GM23248 (cell line): ENCODE results near the gene PRSS3. TPM values are rescaled to one million over a fixed set of nuclear protein-coding genes. Genes with fewer than 3 reads are reported as not detected.
A peak's percentile ranks its signal among the peaks of the same experiment; 100 is the strongest.
"Not testable (repeated sequence)": the region's sequence is repeated elsewhere in the genome, so short reads cannot be mapped to it uniquely, and the experiment has no call there.

Experiments
- DNase-seq: peaks from one replicate; pipeline ENCODE4 v3.0.0-alpha.2; 2015
- H2AFZ ChIP-seq: fragments of 200-600 bp; sonication (generic); 2 replicates; pipeline ENCODE4 v1.6.1; 2016; ENCODE audit warnings: antibody characterized with exemption
- H3F3A ChIP-seq: fragments of 200-600 bp; sonication (generic); 2 replicates; pipeline ENCODE4 v1.6.1; 2016; ENCODE audit warnings: mild to moderate bottlenecking, antibody characterized with exemption, mixed run types; ENCODE audit not compliant: insufficient read depth
- H3K27ac ChIP-seq: fragments of 200-600 bp; sonication (generic); 2 replicates; pipeline ENCODE4 v1.5.1; 2016; ENCODE audit warnings: mild to moderate bottlenecking
- H3K27me3 ChIP-seq: fragments of 200-600 bp; sonication (generic); replicated peaks from 2 replicates; pipeline ENCODE4 v1.6.1; 2016; ENCODE audit warnings: mild to moderate bottlenecking; ENCODE audit not compliant: insufficient read depth
- H3K36me3 ChIP-seq: fragments of 200-600 bp; sonication (generic); 2 replicates; pipeline ENCODE4 v1.6.1; 2016; ENCODE audit warnings: low read depth, mild to moderate bottlenecking
- H3K4me1 ChIP-seq: fragments of 200-600 bp; sonication (generic); 2 replicates; pipeline ENCODE4 v1.6.1; 2016; ENCODE audit warnings: mild to moderate bottlenecking; ENCODE audit not compliant: insufficient read depth
- H3K4me2 ChIP-seq: fragments of 200-600 bp; sonication (generic); one replicate; pipeline ENCODE4 v1.6.1; 2016; ENCODE audit warnings: mild to moderate bottlenecking; ENCODE audit not compliant: unreplicated experiment
- H3K4me3 ChIP-seq: fragments of 200-600 bp; sonication (generic); 2 replicates; pipeline ENCODE4 v1.5.1; 2016; ENCODE audit warnings: mild to moderate bottlenecking
- H3K79me2 ChIP-seq: fragments of 200-600 bp; sonication (generic); 2 replicates; pipeline ENCODE4 v1.6.1; 2016; ENCODE audit warnings: mild to moderate bottlenecking; ENCODE audit not compliant: insufficient read depth
- H3K9ac ChIP-seq: fragments of 200-600 bp; sonication (generic); 2 replicates; pipeline ENCODE4 v1.6.1; 2016; ENCODE audit warnings: mild to moderate bottlenecking
- H3K9me2 ChIP-seq: fragments of 200-600 bp; sonication (generic); 2 replicates; pipeline ENCODE4 v1.6.1; 2016; ENCODE audit warnings: mixed run types, mild to moderate bottlenecking, moderate library complexity; ENCODE audit not compliant: insufficient read depth
- H3K9me3 ChIP-seq: fragments of 200-600 bp; sonication (generic); one replicate; pipeline ENCODE4 v1.6.1; 2017; ENCODE audit warnings: low read depth
- H4K20me1 ChIP-seq: fragments of 200-600 bp; sonication (generic); 2 replicates; pipeline ENCODE4 v1.6.0; 2016; ENCODE audit not compliant: insufficient read depth
- EZH2 ChIP-seq: fragments of 200-600 bp; sonication (generic); IDR thresholded peaks from 2 replicates; pipeline ENCODE4 v1.6.1; 2018; ENCODE audit warnings: antibody characterized with exemption, mild to moderate bottlenecking; ENCODE audit not compliant: insufficient read depth, poor library complexity, severe bottlenecking
- EZH2phosphoT487 ChIP-seq: fragments of 200-600 bp; sonication (generic); IDR thresholded peaks from 2 replicates; pipeline ENCODE4 v1.6.1; 2018; ENCODE audit warnings: antibody characterized with exemption, moderate library complexity, mild to moderate bottlenecking, low read depth; ENCODE audit not compliant: insufficient read depth
- WGBS, 2 experiments: methylation state at CpG; one replicate each; pipeline ENCODE4 v1.1.6; 2015 to 2017; ENCODE audit warnings: low lambda C conversion rate in 2 of 2, low coverage in 1 of 2; ENCODE audit errors: missing lambda C conversion rate in 2 of 2; 5-methylcytosine and 5-hydroxymethylcytosine counted together
- in situ Hi-C: fragments of 300-500 bp; cut with MboI; formaldehyde crosslinking; loops from 2 replicates; pipeline ENCODE4 v1.15.0; 2020
- polyA plus RNA-seq: library from polyadenylated mRNA; unstranded; fragments of >200 nt; fragmentation: Nextera tagmentation; extraction: Ambion mirVana; gene quantifications from 2 replicates; pipeline ENCODE4 v1.2.1, GENCODE V29; 2016
- total RNA-seq: library from RNA; depleted of rRNA; stranded (reverse); fragments of >200 nt; shearing (Covaris generic); gene quantifications from 2 replicates; pipeline ENCODE4 v1.2.3, GENCODE V29; 2014

The PRSS3 gene
- total and polyA plus RNA-seq, 2 experiments from 2014 or later, result 15.1 to 48.2 TPM

GRCh38 chr9:33818847-33819500 is 23.6 kb downstream of the PRSS3 start:
- DNase-seq, result peak; percentile 84
- H4K20me1 ChIP-seq, result peaks cover 6% of the 10 kb centered on the region; the same call in 1 of the 2 replicates
- peak overlapping the region; percentile 95 for H3K27ac ChIP-seq
- peak overlapping the region; percentile 99 for H3K9ac ChIP-seq
- in situ Hi-C loops, result no loop called here
- H3K9me2 ChIP-seq, result no peaks in the 10 kb centered on the region
- H3K27me3 ChIP-seq, result no peaks in the 10 kb centered on the region
- WGBS, 2 experiments, result 24 to 25% methylated on average over 4 of the region's 4 CpGs
- peak overlapping the region; percentile 87 for H3K4me3 ChIP-seq
- H3F3A ChIP-seq, result peaks cover 45% of the 10 kb centered on the region
- H3K9me3 ChIP-seq, result no peaks in the 10 kb centered on the region
- peaks cover 36% of the 10 kb centered on the region for H3K4me1 ChIP-seq
- H3K79me2 ChIP-seq, result peaks cover 58% of the 10 kb centered on the region
- 0 out of 2 replicates have a peak, but pooled peaks cover 4% of the 10 kb centered on the region for H3K36me3 ChIP-seq
- H3K4me2 ChIP-seq, result peak overlapping the region; percentile 96
- 0 out of 2 replicates have a peak overlapping the region, but pooled peaks have one; percentile 0 for H2AFZ ChIP-seq
- TF ChIP-seq EZH2, result no peak
- TF ChIP-seq EZH2phosphoT487, result no peak

- no peak for TF ChIP-seq EZH2
- TF ChIP-seq EZH2phosphoT487, result no peak
- DNase-seq, result peak; percentile 7
- 27 to 28% methylated on average over 4 of the region's 4 CpGs for WGBS, 2 experiments
- Histone ChIP-seq H3K79me2 (peaks cover 71% of the 10 kb centered on the region), H3K4me2 (peak overlapping the region; percentile 96), H3K4me3 (peak overlapping the region; percentile 87), H3K27ac (peak overlapping the region; percentile 95), H3K27me3 (no peaks in the 10 kb centered on the region), H3K9ac (peak overlapping the region; percentile 99), H3K4me1 (peaks cover 23% of the 10 kb centered on the region), H2AFZ (no peak overlapping the region), H3K36me3 (0 out of 2 replicates have a peak, but pooled peaks cover 5% of the 10 kb centered on the region), H3F3A (peaks cover 32% of the 10 kb centered on the region), H4K20me1 (peaks cover 6% of the 10 kb centered on the region; the same call in 1 of the 2 replicates), H3K9me3 (no peaks in the 10 kb centered on the region), H3K9me2 (no peaks in the 10 kb centered on the region)
- in situ Hi-C loops, result no loop called here
Observed at GRCh38 chr9:33820231-33820745, 24.9 kb downstream of the PRSS3 start.

- Histone ChIP-seq H3K4me1 (peaks cover 23% of the 10 kb centered on the region), H3K36me3 (0 out of 2 replicates have a peak, but pooled peaks cover 5% of the 10 kb centered on the region), H3K79me2 (peaks cover 100% of the 10 kb centered on the region), H3K4me2 (no peak overlapping the region), H3K27me3 (no peaks in the 10 kb centered on the region), H3F3A (peaks cover 16% of the 10 kb centered on the region), H3K9ac (no peak overlapping the region), H4K20me1 (peaks cover 13% of the 10 kb centered on the region; the same call in 1 of the 2 replicates), H3K4me3 (no peak overlapping the region), H3K27ac (no peak overlapping the region), H3K9me3 (no peaks in the 10 kb centered on the region), H3K9me2 (no peaks in the 10 kb centered on the region), H2AFZ (no peak overlapping the region)
- in situ Hi-C loops, result no loop called here
- WGBS, 2 experiments, result 72 to 80% methylated on average over 3 of the region's 3 CpGs
- TF ChIP-seq EZH2phosphoT487 (no peak), EZH2 (no peak)
- no peak for DNase-seq
Observed at GRCh38 chr9:33823801-33824200, 28.4 kb downstream of the PRSS3 start.

- in situ Hi-C loops, result not testable (repeated sequence)
- H4K20me1 ChIP-seq, result peaks cover 11% of the 10 kb centered on the region; the same call in 1 of the 2 replicates
Observed at GRCh38 chr9:33827285-33827684, 31.9 kb downstream of the PRSS3 start.

GRCh38 chr9:33829641-33830230 is 34.4 kb downstream of the PRSS3 start:
- H3K27ac ChIP-seq, H3F3A ChIP-seq, H3K36me3 ChIP-seq, H3K9me3 ChIP-seq, H3K27me3 ChIP-seq, H2AFZ ChIP-seq, in situ Hi-C loops, H3K4me3 ChIP-seq, H3K4me2 ChIP-seq, DNase-seq, H3K9me2 ChIP-seq, H3K9ac ChIP-seq: not testable (repeated sequence)
- Histone ChIP-seq H3K4me1 (peaks cover 13% of the 10 kb centered on the region; the same call in 1 of the 2 replicates), H3K79me2 (peaks cover 100% of the 10 kb centered on the region), H4K20me1 (peaks cover 11% of the 10 kb centered on the region; the same call in 1 of the 2 replicates)
- 95 to 98% methylated on average over 16 to 17 of the region's 17 CpGs for WGBS, 2 experiments

More at GRCh38 chr9:33827285-33827684, 31.9 kb downstream of the PRSS3 start:
- not testable (repeated sequence) for H3K36me3 ChIP-seq, H3K9me3 ChIP-seq, H3K4me2 ChIP-seq, H2AFZ ChIP-seq, H3K4me3 ChIP-seq, DNase-seq, H3K9me2 ChIP-seq, H3K27me3 ChIP-seq, H3F3A ChIP-seq, H3K9ac ChIP-seq, H3K4me1 ChIP-seq, H3K27ac ChIP-seq
- H3K79me2 ChIP-seq, result peaks cover 100% of the 10 kb centered on the region
- 98 to 99% methylated on average over 11 of the region's 11 CpGs for WGBS, 2 experiments
